AG09309 (cell line): ENCODE results near the gene MAP2K6.

ENCODE experiments used
- DNase-seq: peaks from one replicate; pipeline ENCODE4 v3.0.0-alpha.2; 2010; ENCODE audit warnings: low read depth
- H3K4me3 ChIP-seq: 2 replicates; pipeline ENCODE4 v1.5.1; 2011; ENCODE audit warnings: mild to moderate bottlenecking, low read depth, low read length, moderate library complexity; ENCODE audit not compliant: control insufficient read depth
- TF ChIP-seq, protein P1 (sequence below): IDR thresholded peaks from 2 replicates; pipeline ENCODE4 v1.5.1; 2011; ENCODE audit warnings: mild to moderate bottlenecking, low read depth, low read length, inconsistent platforms; ENCODE audit not compliant: insufficient read depth, control insufficient read depth; ENCODE audit errors: missing control alignments

MAP2K6 gene

DNA sequence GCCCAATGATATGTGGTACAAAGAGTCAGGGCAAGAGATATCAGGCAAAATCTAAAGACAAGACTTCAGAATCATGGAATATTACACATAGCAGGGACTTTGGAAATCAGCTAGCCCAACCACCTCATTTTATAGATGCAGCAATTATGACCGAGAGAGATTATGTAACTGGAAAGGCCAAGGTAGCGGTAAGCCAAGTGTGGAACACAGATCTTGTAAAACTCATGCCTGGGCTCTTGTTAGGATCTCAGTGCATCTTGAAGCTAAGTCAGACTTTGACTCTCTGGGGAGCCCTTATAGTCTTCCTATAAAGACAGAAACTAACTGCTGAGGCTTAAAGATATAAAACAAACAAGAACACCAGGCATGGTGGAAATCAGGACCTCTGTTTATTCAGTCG, 18.6 kb downstream of the MAP2K6 start:
- TF ChIP-seq, protein P1, sequence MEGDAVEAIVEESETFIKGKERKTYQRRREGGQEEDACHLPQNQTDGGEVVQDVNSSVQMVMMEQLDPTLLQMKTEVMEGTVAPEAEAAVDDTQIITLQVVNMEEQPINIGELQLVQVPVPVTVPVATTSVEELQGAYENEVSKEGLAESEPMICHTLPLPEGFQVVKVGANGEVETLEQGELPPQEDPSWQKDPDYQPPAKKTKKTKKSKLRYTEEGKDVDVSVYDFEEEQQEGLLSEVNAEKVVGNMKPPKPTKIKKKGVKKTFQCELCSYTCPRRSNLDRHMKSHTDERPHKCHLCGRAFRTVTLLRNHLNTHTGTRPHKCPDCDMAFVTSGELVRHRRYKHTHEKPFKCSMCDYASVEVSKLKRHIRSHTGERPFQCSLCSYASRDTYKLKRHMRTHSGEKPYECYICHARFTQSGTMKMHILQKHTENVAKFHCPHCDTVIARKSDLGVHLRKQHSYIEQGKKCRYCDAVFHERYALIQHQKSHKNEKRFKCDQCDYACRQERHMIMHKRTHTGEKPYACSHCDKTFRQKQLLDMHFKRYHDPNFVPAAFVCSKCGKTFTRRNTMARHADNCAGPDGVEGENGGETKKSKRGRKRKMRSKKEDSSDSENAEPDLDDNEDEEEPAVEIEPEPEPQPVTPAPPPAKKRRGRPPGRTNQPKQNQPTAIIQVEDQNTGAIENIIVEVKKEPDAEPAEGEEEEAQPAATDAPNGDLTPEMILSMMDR = no peak
- no peak overlapping the region for H3K4me3 ChIP-seq

DNA sequence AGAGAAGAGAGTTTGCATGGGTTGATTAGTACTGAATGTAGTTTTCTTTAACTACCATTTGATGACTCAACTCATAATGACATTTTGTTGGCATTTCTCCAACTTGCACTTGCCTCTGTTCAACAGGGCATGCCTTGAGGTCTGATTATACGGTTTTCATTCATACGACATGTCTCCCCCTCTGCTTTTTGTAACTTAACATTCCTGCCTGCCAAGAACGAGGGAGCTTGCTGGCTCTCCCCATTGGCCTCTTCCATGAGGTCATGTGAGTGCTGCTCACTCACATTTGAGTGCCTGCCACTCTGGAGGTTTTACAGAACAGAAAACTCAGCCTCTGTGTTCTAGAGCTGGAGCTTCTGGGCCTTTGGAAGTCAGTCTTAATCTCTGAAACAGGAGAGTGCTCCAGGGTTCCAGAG, 19.7 kb downstream of the MAP2K6 start:
- H3K4me3 ChIP-seq = no peak overlapping the region
- DNase-seq = no peak

More for the DNA sequence above, 18.6 kb downstream of the MAP2K6 start:
- DNase-seq = no peak

DNA sequence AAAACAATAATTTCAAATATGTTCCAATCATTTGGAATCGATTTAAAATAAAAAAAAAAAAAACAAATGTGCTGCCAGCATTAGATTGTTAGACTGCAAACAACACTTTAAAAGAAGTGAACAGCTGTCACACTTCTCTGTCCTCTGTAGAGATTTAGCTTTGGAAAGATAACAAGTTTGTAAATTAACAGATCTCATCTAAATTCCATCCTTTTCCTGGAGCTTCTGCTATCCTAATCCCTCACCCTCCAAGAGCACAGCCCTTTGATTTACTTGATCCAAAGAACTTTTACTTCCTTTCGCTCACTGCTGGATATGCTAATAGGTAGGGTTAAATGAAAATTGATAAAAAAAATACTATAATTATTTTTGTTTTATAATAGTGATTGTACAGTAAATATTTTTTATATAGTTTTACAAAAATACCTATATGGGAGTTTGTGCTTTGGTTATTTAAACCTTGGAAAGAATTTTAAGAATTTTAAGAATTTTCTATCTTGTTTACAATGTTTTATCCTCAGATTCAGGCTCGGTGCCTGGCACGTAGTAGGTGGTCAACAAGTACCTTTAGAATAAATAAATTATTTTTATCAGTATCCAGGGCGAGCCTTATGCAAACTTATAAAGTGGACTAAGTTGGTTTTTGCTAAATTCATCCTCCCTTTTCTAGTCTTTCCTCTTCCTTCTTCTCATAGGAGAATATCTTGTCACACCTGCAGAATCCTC, 21.6 kb downstream of the MAP2K6 start:
- no peak for DNase-seq
- TF ChIP-seq, protein P1 = no peak
- H3K4me3 ChIP-seq = no peak overlapping the region

More for the DNA sequence above, 19.7 kb downstream of the MAP2K6 start:
- TF ChIP-seq, protein P1 = no peak

- no peak overlapping the region for H3K4me3 ChIP-seq
- TF ChIP-seq, protein P1 = no peak
- no peak for DNase-seq
Observed at GRCh38 chr17:69437475-69437874, 23.0 kb downstream of the MAP2K6 start.

GRCh38 chr17:69438776-69439175, 24.3 kb downstream of the MAP2K6 start:
- DNase-seq = no peak
- no peak overlapping the region for H3K4me3 ChIP-seq
- TF ChIP-seq, protein P1 = no peak

- H3K4me3 ChIP-seq = no peak overlapping the region
- TF ChIP-seq, protein P1 = no peak
- DNase-seq = no peak
Observed at GRCh38 chr17:69441179-69441578, 26.7 kb downstream of the MAP2K6 start.

GRCh38 chr17:69443138-69443537, 28.6 kb downstream of the MAP2K6 start:
- no peak for DNase-seq
- TF ChIP-seq, protein P1 = no peak
- no peak overlapping the region for H3K4me3 ChIP-seq
